Right renal cortex interstitium (tissue), 3 donors: Measurements from ENCODE around the gene PPP1R1A. TPM values are rescaled to one million over a fixed set of nuclear protein-coding genes. Genes with fewer than 3 reads are reported as not detected.

Experiments
- DNase-seq, 3 donors: peaks; one replicate each; pipeline ENCODE4 v3.0.0-alpha.2; 2013; ENCODE audit warnings: low read depth in 3 of 3, low spot score in 2 of 3
- polyA plus RNA-seq, 3 donors: library from polyadenylated mRNA; unstranded; fragments of 120-200 nt; gene quantifications; one replicate each; pipeline ENCODE4 v1.2.1, GENCODE V29; 2013; ENCODE audit not compliant: insufficient read length in 3 of 3

The PPP1R1A gene
- polyA plus RNA-seq, 3 donors = 47.1 to 58.2 (median 58.0) TPM

GRCh38 chr12:54604436-54604835 lies 16.0 kb upstream of the PPP1R1A start:
- no peak for DNase-seq

GRCh38 chr12:54603872-54604271 lies 15.4 kb upstream of the PPP1R1A start:
- DNase-seq = no peak

- DNase-seq = no peak
Observed at GRCh38 chr12:54603173-54603814, 14.8 kb upstream of the PPP1R1A start.

- DNase-seq = no peak
Observed at GRCh38 chr12:54602661-54603060, 14.2 kb upstream of the PPP1R1A start.

- no peak for DNase-seq
Observed at GRCh38 chr12:54601841-54602240, 13.4 kb upstream of the PPP1R1A start.

GRCh38 chr12:54598970-54599369 lies 10.5 kb upstream of the PPP1R1A start:
- no peak for DNase-seq

- peak in 2 of 3 donors; percentile 56 to 74 for DNase-seq
Observed at GRCh38 chr12:54596526-54596946, 8.1 kb upstream of the PPP1R1A start.

GRCh38 chr12:54595471-54595870 lies 7.0 kb upstream of the PPP1R1A start:
- no peak for DNase-seq

GRCh38 chr12:54593725-54594124 lies 5.3 kb upstream of the PPP1R1A start:
- no peak for DNase-seq

GRCh38 chr12:54593135-54593534 lies 4.7 kb upstream of the PPP1R1A start:
- DNase-seq = no peak

GRCh38 chr12:54592316-54592715 lies 3.9 kb upstream of the PPP1R1A start:
- no peak for DNase-seq

GRCh38 chr12:54590978-54591591 lies 2.6 kb upstream of the PPP1R1A start:
- DNase-seq = no peak

GRCh38 chr12:54589964-54590363 lies 1.5 kb upstream of the PPP1R1A start:
- no peak for DNase-seq

GRCh38 chr12:54588890-54589267 lies 420 bp upstream of the PPP1R1A start:
- no peak for DNase-seq

GRCh38 chr12:54587315-54587873 lies 1.1 kb downstream of the PPP1R1A start:
- no peak for DNase-seq

GRCh38 chr12:54586620-54587019 lies 1.8 kb downstream of the PPP1R1A start:
- no peak for DNase-seq

GRCh38 chr12:54585243-54585642 lies 3.2 kb downstream of the PPP1R1A start:
- DNase-seq = no peak

GRCh38 chr12:54584128-54584527 lies 4.3 kb downstream of the PPP1R1A start:
- no peak for DNase-seq

- DNase-seq = no peak
Observed at GRCh38 chr12:54583726-54584125, 4.7 kb downstream of the PPP1R1A start.

GRCh38 chr12:54581412-54581811 lies 7.0 kb downstream of the PPP1R1A start:
- DNase-seq = no peak

- no peak for DNase-seq
Observed at GRCh38 chr12:54579696-54580333, 8.6 kb downstream of the PPP1R1A start.

- DNase-seq = no peak
Observed at GRCh38 chr12:54579258-54579657, 9.2 kb downstream of the PPP1R1A start.
